ENCODE measurements around the gene ERC2. TPM values are rescaled to one million over a fixed set of nuclear protein-coding genes. Genes with fewer than 3 reads are reported as not detected.
A peak's percentile ranks its signal among the peaks of the same experiment; 100 is the strongest.

Gene ERC2
- total RNA-seq, 1 donor from 2014 or later = under 0.01 TPM

DNA sequence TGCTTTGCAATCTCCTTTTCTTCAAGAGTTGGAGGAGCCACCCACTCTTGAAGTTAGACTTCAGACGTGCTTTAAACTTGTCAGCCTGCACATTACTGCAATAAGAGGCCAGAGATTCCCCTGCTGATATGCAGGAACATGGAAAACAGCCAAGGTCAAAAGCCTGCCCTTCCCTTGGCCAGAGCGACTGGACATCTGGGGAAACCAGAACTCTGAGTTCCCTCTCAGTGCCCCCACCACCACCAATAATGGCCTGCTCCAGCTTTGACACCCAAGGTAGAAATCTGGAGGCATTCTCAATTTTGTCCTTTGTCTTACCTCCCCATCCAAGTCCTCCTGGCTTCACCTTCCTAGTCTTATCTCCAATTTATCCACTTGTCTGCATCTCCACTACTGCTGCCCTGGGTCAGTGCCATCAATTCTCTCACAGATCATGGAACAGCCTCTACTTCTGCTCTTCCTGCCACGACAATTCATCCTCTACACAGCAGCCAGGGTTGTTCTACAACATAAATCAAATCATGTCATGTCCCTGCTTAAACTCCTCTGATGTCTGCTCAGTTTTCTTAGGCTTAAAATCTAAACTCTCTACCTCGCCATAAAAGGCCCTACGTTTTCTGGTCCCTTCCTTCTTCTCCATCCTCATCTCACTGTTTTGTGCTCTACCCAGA, 789.6 kb downstream of the ERC2 start:
- FAIRE-seq (no peak), DNase-seq (ENCODE audit: low read depth) (no peak)
- Histone ChIP-seq H3K27me3 (ENCODE audit: control insufficient read depth, insufficient read depth, low read length) (peaks cover 1% of the 10 kb centered on the region), H3K36me3 (ENCODE audit: control insufficient read depth, insufficient read depth, low read length) (no peaks in the 10 kb centered on the region), H3K4me3 (ENCODE audit: low read depth, low read length) (no peak overlapping the region)
- no peak for TF ChIP-seq CTCF (IDR thresholded peaks at IDR 0.05; ENCODE audit: insufficient read depth, low read length, severe bottlenecking)

DNA sequence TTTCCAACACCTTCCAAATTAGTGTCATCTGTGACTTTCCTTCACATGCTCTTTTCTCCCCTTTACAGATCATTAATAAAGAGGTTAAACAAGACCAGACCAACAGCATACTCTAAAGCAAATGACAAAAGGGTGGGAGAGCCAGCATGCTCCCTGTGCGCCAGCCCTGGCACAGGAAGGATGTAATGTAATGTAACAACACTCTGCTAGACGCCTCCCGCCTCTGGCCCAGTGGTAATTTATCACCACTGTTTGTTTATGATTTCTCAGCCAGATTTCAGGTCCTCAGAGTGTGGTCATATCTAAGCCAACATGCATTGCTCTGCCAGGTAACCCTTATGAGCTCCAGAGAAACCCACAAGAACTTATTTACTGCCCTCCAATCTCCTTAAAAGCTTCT, 791.6 kb downstream of the ERC2 start:
- DNase-seq (ENCODE audit: low read depth) (no peak), FAIRE-seq (peak; percentile 7)
- Histone ChIP-seq H3K27me3 (ENCODE audit: control insufficient read depth, insufficient read depth, low read length) (no peaks in the 10 kb centered on the region), H3K4me3 (ENCODE audit: low read depth, low read length) (no peak overlapping the region), H3K36me3 (ENCODE audit: control insufficient read depth, insufficient read depth, low read length) (no peaks in the 10 kb centered on the region)
- TF ChIP-seq CTCF (IDR thresholded peaks at IDR 0.05; ENCODE audit: insufficient read depth, low read length, severe bottlenecking) = no peak

DNA sequence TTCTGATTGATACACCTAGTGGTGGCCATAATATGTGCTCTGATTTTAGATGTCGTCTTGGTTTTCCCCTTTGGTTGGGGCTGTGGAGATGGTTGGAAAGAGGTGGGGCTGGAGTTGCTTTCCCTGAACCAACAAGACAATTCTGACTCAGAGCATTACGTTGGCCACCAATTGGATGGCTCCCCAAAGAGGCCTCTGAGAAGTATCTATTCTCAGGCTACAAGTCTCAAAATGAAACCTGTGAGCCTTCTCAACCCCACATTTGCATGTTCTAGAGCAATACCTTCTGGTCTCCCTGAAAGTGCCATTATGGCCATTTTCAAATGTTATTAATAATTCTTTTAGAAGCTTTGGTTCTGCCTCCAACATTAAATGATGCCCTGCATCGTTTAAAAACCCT, 792.8 kb downstream of the ERC2 start:
- H3K27me3 ChIP-seq (ENCODE audit: control insufficient read depth, insufficient read depth, low read length) = no peaks in the 10 kb centered on the region
- no peaks in the 10 kb centered on the region for H3K36me3 ChIP-seq (ENCODE audit: control insufficient read depth, insufficient read depth, low read length)
- FAIRE-seq = no peak
- TF ChIP-seq CTCF (IDR thresholded peaks at IDR 0.05; ENCODE audit: insufficient read depth, low read length, severe bottlenecking) = no peak
- no peak overlapping the region for H3K4me3 ChIP-seq (ENCODE audit: low read depth, low read length)
- DNase-seq (ENCODE audit: low read depth) = no peak

DNA sequence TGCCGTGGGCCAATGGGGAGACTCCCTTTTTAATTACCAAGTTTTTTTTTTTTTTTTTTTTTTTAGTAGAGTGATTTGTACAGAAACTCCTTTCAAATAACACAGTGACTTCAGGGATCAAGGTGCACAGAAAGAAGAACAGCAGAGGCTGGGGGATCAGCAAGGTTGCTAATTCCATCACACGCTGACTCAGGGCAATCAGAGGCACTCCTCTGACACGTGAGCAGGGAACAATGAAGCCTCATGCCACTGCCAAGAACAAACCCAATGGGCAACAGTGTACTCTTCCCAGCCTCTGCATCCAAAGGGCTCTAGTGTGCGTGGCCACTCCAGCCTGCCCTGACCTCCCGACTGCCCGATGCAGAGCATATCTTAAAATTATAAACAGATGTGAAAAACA, 794.5 kb downstream of the ERC2 start:
- Histone ChIP-seq H3K36me3 (ENCODE audit: control insufficient read depth, insufficient read depth, low read length) (no peaks in the 10 kb centered on the region), H3K27me3 (ENCODE audit: control insufficient read depth, insufficient read depth, low read length) (no peaks in the 10 kb centered on the region), H3K4me3 (ENCODE audit: low read depth, low read length) (no peak overlapping the region)
- TF ChIP-seq CTCF (IDR thresholded peaks at IDR 0.05; ENCODE audit: insufficient read depth, low read length, severe bottlenecking) = no peak
- FAIRE-seq (no peak), DNase-seq (ENCODE audit: low read depth) (no peak)

GRCh38 chr3:55669133-55669532, 799.1 kb downstream of the ERC2 start:
- no peak overlapping the region for H3K4me3 ChIP-seq (ENCODE audit: low read depth, low read length)
- no peaks in the 10 kb centered on the region for H3K36me3 ChIP-seq (ENCODE audit: control insufficient read depth, insufficient read depth, low read length)
- FAIRE-seq = no peak
- H3K27me3 ChIP-seq (ENCODE audit: control insufficient read depth, insufficient read depth, low read length) = no peaks in the 10 kb centered on the region
- DNase-seq (ENCODE audit: low read depth) = peak; percentile 71
- TF ChIP-seq CTCF (IDR thresholded peaks at IDR 0.05; ENCODE audit: insufficient read depth, low read length, severe bottlenecking) = no peak

DNA sequence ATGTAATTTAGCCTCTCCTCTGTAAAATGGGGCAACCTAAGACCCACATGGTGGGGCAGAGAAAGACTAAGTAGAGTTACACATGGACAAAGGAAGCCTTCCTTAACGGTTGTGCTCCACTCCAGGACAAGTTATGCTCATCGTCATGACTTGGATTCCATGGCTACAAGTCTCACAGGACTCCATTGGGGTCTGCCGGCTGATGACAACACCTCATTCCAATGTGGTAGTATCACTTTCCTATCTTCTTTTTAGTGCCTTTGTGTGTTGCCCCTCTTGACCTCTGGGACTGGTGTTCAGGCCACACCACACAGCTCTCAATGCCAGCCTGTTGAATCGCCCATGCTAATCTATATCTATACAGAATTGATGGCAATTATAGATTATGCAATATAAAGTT, 799.9 kb downstream of the ERC2 start:
- DNase-seq (ENCODE audit: low read depth) (no peak), FAIRE-seq (peak; percentile 73)
- Histone ChIP-seq H3K36me3 (ENCODE audit: control insufficient read depth, insufficient read depth, low read length) (no peaks in the 10 kb centered on the region), H3K4me3 (ENCODE audit: low read depth, low read length) (no peak overlapping the region), H3K27me3 (ENCODE audit: control insufficient read depth, insufficient read depth, low read length) (no peaks in the 10 kb centered on the region)
- TF ChIP-seq CTCF (IDR thresholded peaks at IDR 0.05; ENCODE audit: insufficient read depth, low read length, severe bottlenecking) = no peak
